HG03575 (cell line): ENCODE data around the gene ZFYVE19.

Experiments used
- ATAC-seq: cut with Tn5 transposase; IDR thresholded peaks from one replicate; pipeline ENCODE4 v1.9.1; 2021; ENCODE audit not compliant: unreplicated experiment, insufficient number of reproducible peaks, low FRiP score; ENCODE audit errors: extremely low read depth

The ZFYVE19 gene

GRCh38 chr15:40863660-40864270 is 56.9 kb downstream of the ZFYVE19 start:
- no peak for ATAC-seq
